ENCODE results near the gene SYMPK.

DNA sequence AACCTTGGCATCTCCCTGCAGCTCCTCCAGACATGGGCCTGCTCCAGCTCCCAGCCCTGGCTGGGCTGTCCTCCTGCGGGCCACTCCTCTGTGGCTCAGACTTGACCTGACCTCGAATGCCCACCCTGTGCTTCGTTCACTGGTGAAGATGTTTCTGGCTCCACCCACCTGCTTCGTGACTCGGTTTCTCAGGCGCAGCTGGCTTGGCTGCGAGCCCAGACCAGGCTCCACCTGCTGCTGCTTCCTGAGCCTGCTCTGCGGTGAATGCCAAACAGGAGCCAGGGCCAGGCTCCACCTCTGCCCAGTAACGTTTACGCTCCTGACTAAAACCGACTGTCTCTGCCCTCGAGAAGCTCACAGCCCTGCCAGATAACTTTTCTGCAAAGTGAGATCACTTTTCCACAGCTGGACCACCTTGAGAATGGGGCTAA, 38.9 kb downstream of the SYMPK start:
- TF ChIP-seq, protein P1, sequence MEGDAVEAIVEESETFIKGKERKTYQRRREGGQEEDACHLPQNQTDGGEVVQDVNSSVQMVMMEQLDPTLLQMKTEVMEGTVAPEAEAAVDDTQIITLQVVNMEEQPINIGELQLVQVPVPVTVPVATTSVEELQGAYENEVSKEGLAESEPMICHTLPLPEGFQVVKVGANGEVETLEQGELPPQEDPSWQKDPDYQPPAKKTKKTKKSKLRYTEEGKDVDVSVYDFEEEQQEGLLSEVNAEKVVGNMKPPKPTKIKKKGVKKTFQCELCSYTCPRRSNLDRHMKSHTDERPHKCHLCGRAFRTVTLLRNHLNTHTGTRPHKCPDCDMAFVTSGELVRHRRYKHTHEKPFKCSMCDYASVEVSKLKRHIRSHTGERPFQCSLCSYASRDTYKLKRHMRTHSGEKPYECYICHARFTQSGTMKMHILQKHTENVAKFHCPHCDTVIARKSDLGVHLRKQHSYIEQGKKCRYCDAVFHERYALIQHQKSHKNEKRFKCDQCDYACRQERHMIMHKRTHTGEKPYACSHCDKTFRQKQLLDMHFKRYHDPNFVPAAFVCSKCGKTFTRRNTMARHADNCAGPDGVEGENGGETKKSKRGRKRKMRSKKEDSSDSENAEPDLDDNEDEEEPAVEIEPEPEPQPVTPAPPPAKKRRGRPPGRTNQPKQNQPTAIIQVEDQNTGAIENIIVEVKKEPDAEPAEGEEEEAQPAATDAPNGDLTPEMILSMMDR (IDR thresholded peaks at IDR 0.05; ENCODE audit: poor library complexity), result no peak
- no peak for TF ChIP-seq EZH2phosphoT487 (IDR thresholded peaks at IDR 0.05; ENCODE audit: low read depth, severe bottlenecking, unreplicated experiment)

Data from hepatocyte (in vitro differentiated cells).